Liver (tissue), 3 donors: Measurements from ENCODE around the gene INO80.

Source experiments
- EGR1 ChIP-seq, 2 donors: IDR thresholded peaks; 2 replicates each; pipeline ENCODE4 v1.6.1; 2016 to 2018; ENCODE audit warnings: antibody characterized with exemption in 2 of 2, low read depth in 2 of 2
- GABPA ChIP-seq, 2 donors: IDR thresholded peaks in 1 of 2; conservative IDR thresholded peaks in 1 of 2; 2 replicates each; pipeline ENCODE4 v1.6.1; 2016; ENCODE audit warnings: antibody characterized with exemption in 2 of 2, mild to moderate bottlenecking in 1 of 2, moderate library complexity in 1 of 2
- NR2F2 ChIP-seq: IDR thresholded peaks from 2 replicates; pipeline ENCODE4 v1.6.1; 2016; ENCODE audit warnings: antibody characterized with exemption
- RAD21 ChIP-seq, 2 donors: IDR thresholded peaks; 2 replicates each; pipeline ENCODE4 v1.6.1; 2016; ENCODE audit warnings: antibody characterized with exemption in 2 of 2, mild to moderate bottlenecking in 2 of 2
- TAF1 ChIP-seq: conservative IDR thresholded peaks from 2 replicates; pipeline ENCODE4 v1.6.1; 2016; ENCODE audit warnings: antibody characterized with exemption, mild to moderate bottlenecking
- YY1 ChIP-seq: IDR thresholded peaks from 2 replicates; pipeline ENCODE4 v1.6.1; 2016; ENCODE audit warnings: antibody characterized with exemption, mild to moderate bottlenecking
- TF ChIP-seq, protein P1 (sequence below): fragments of 150-350 bp; IDR thresholded peaks from 2 replicates; pipeline ENCODE4 v1.5.1; 2017; ENCODE audit warnings: improper control_type of control experiment, low read depth, low read length; ENCODE audit not compliant: missing input control
- TF ChIP-seq, protein P2 (sequence below): IDR thresholded peaks from 2 replicates; pipeline ENCODE4 v1.6.1; 2016; ENCODE audit warnings: antibody characterized with exemption
- TF ChIP-seq, protein P3 (sequence below): IDR thresholded peaks from 2 replicates; pipeline ENCODE4 v1.6.1; 2016; ENCODE audit warnings: antibody characterized with exemption, mild to moderate bottlenecking
- TF ChIP-seq, protein P4 (sequence below): IDR thresholded peaks from 2 replicates; pipeline ENCODE4 v1.6.1; 2016; ENCODE audit warnings: antibody characterized with exemption
- donor health status: healthy.
- donor health status: healthy.

DNA sequence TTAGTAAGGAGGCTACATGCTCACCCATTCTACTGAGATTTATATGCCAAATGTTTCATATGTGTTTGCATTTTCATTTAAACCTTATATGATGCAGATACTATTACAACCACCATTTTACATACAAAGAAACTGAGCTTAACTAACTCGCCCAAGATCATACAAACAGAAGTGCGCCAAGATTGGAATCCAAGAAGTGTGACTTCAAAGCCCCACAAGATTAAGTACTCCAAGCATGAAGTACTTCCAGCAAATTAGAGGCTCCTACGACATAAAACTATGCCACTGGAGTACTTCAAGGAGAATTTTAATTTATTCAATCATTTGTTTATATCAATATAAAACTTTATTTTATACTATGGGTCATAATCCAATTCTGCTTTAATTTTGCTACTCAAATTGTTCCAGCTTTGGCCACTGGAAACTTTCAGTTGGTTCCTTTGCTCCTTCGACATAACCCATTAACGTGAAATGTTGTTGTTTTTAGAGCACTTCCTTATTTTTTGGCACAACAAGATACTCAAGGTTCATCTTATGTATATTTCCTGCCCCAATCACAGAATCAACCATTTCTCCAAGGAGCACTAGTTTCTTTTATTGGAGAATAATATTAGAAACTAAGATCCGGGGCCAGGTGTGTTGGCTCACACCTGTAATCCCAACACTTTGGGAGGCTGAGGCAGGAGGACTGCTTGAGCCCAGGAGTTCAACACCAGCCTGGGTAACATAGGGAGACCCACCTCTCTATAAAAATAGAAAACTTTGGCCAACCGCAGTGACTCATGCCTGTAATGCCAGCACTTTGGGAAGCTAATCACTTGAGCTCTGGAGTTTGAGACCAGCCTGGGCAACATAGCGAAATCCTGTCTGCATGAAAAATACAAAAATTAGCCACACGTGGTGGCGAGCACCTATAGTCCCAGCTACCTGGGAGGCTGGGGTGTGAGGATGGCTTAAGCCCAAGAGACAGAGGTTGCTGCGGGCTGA lies 10.4 kb downstream of the INO80 start:
- TF ChIP-seq, protein P1, sequence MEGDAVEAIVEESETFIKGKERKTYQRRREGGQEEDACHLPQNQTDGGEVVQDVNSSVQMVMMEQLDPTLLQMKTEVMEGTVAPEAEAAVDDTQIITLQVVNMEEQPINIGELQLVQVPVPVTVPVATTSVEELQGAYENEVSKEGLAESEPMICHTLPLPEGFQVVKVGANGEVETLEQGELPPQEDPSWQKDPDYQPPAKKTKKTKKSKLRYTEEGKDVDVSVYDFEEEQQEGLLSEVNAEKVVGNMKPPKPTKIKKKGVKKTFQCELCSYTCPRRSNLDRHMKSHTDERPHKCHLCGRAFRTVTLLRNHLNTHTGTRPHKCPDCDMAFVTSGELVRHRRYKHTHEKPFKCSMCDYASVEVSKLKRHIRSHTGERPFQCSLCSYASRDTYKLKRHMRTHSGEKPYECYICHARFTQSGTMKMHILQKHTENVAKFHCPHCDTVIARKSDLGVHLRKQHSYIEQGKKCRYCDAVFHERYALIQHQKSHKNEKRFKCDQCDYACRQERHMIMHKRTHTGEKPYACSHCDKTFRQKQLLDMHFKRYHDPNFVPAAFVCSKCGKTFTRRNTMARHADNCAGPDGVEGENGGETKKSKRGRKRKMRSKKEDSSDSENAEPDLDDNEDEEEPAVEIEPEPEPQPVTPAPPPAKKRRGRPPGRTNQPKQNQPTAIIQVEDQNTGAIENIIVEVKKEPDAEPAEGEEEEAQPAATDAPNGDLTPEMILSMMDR: no peak
- TF ChIP-seq, protein P2, sequence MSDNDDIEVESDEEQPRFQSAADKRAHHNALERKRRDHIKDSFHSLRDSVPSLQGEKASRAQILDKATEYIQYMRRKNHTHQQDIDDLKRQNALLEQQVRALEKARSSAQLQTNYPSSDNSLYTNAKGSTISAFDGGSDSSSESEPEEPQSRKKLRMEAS: no peak
- TF ChIP-seq YY1 (no peak), EGR1 (IDR thresholded peaks at IDR 0.05; ENCODE audit: low read depth in 2 of 2) (no peak), NR2F2 (no peak), TAF1 (no peak), RAD21 (IDR thresholded peaks at IDR 0.05) (no peak), GABPA (IDR thresholded peaks at IDR 0.05 in 1 of 2, conservative IDR thresholded peaks at IDR 0.05 in 1 of 2) (no peak)
- TF ChIP-seq, protein P3, sequence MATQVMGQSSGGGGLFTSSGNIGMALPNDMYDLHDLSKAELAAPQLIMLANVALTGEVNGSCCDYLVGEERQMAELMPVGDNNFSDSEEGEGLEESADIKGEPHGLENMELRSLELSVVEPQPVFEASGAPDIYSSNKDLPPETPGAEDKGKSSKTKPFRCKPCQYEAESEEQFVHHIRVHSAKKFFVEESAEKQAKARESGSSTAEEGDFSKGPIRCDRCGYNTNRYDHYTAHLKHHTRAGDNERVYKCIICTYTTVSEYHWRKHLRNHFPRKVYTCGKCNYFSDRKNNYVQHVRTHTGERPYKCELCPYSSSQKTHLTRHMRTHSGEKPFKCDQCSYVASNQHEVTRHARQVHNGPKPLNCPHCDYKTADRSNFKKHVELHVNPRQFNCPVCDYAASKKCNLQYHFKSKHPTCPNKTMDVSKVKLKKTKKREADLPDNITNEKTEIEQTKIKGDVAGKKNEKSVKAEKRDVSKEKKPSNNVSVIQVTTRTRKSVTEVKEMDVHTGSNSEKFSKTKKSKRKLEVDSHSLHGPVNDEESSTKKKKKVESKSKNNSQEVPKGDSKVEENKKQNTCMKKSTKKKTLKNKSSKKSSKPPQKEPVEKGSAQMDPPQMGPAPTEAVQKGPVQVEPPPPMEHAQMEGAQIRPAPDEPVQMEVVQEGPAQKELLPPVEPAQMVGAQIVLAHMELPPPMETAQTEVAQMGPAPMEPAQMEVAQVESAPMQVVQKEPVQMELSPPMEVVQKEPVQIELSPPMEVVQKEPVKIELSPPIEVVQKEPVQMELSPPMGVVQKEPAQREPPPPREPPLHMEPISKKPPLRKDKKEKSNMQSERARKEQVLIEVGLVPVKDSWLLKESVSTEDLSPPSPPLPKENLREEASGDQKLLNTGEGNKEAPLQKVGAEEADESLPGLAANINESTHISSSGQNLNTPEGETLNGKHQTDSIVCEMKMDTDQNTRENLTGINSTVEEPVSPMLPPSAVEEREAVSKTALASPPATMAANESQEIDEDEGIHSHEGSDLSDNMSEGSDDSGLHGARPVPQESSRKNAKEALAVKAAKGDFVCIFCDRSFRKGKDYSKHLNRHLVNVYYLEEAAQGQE: no peak
- TF ChIP-seq, protein P4, sequence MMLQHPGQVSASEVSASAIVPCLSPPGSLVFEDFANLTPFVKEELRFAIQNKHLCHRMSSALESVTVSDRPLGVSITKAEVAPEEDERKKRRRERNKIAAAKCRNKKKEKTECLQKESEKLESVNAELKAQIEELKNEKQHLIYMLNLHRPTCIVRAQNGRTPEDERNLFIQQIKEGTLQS: no peak
